Omental fat pad (tissue), 4 donors: Measurements from ENCODE around the gene NEU1. TPM values are rescaled to one million over a fixed set of nuclear protein-coding genes. Genes with fewer than 3 reads are reported as not detected.
A peak's percentile ranks its signal among the peaks of the same experiment; 100 is the strongest.

Experiments used
- ATAC-seq: fragments of 150-250 bp; one replicate; pipeline ENCODE4 v1.9.1; 2016; ENCODE audit warnings: mild to moderate bottlenecking, moderate library complexity; ENCODE audit not compliant: low FRiP score
- DNase-seq: peaks from one replicate; pipeline ENCODE4 v3.0.0-alpha.2; 2019; ENCODE audit warnings: low spot score
- total RNA-seq, 4 donors: library from RNA; depleted of rRNA; stranded (reverse); fragments of >200 nt; gene quantifications; one replicate each; pipeline ENCODE4 v1.1.0, GENCODE V29; 2016
- TF ChIP-seq, protein P1 (sequence below), 3 donors: fragments of 450-650 bp; IDR thresholded peaks; one replicate each; pipeline ENCODE4 v1.5.1; 2016 to 2017; ENCODE audit warnings: antibody characterized with exemption in 3 of 3, mild to moderate bottlenecking in 3 of 3, moderate library complexity in 2 of 3

The NEU1 gene
- total RNA-seq, 4 donors from 2014 or later = 44.1 to 63.8 (median 55.2) TPM

DNA sequence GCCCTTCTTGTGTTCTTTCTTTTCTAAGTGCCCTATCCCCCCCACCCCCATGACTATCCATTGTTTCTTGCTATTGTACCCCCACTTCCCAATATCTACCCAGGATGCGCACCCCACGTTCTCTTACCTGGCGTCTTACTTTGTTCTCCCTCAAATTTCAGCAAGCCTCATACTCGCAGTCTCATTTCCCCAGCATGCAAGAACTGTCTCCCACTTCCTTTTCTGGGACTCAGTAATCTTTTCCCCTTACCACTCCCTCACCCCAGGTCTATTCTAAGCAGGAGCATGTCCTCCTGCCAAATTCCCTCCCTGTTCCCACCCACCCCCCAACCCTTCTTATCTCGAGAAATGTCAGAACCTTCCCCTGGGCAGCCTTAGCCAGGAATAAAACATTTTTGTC is 36.6 kb upstream of the NEU1 start:
- DNase-seq = no peak
- no peak for ATAC-seq
- TF ChIP-seq, protein P1, sequence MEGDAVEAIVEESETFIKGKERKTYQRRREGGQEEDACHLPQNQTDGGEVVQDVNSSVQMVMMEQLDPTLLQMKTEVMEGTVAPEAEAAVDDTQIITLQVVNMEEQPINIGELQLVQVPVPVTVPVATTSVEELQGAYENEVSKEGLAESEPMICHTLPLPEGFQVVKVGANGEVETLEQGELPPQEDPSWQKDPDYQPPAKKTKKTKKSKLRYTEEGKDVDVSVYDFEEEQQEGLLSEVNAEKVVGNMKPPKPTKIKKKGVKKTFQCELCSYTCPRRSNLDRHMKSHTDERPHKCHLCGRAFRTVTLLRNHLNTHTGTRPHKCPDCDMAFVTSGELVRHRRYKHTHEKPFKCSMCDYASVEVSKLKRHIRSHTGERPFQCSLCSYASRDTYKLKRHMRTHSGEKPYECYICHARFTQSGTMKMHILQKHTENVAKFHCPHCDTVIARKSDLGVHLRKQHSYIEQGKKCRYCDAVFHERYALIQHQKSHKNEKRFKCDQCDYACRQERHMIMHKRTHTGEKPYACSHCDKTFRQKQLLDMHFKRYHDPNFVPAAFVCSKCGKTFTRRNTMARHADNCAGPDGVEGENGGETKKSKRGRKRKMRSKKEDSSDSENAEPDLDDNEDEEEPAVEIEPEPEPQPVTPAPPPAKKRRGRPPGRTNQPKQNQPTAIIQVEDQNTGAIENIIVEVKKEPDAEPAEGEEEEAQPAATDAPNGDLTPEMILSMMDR (IDR thresholded peaks at IDR 0.05) = no peak

GRCh38 chr6:31898383-31899011 is 35.9 kb upstream of the NEU1 start:
- no peak for DNase-seq
- ATAC-seq = no peak
- TF ChIP-seq, protein P1 (IDR thresholded peaks at IDR 0.05) = no peak

GRCh38 chr6:31897612-31898382 is 35.2 kb upstream of the NEU1 start, which contains the start of gene EHMT2:
EHMT2 (minus strand) TSS chr6:31897698; CDS start chr6:31897677, 21 bp downstream.
- DNase-seq = peak; percentile 51
- ATAC-seq = peak; percentile 31

GRCh38 chr6:31896856-31897611 is 34.4 kb upstream of the NEU1 start:
- ATAC-seq (no peak), DNase-seq (no peak)
- TF ChIP-seq, protein P1 (IDR thresholded peaks at IDR 0.05) = no peak

More at GRCh38 chr6:31897612-31898382, 35.2 kb upstream of the NEU1 start, which contains the start of gene EHMT2:
- TF ChIP-seq, protein P1 (IDR thresholded peaks at IDR 0.05) = no peak

- TF ChIP-seq, protein P1 (IDR thresholded peaks at IDR 0.05) = no peak
- DNase-seq = no peak
- ATAC-seq = no peak
Observed at GRCh38 chr6:31896493-31896855, 33.9 kb upstream of the NEU1 start.

DNA sequence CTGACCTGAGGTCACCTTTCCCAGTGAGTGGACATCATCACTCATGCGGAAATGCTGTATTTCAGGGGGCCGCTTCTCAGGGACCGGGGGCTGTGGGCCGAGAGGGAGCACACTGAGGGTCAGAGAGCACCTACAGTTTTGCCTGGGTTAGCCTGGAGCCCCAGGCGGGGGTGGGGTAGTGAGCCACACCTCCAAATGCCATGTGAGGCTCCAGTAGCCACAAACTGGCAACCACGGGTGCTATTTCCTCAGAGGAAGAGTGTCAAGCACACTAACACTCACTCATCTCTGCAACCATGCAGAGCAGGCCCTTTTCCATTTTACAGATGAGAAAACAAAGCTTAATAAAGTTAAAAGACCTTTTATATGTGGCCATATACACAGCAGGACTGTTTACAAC is 30.2 kb upstream of the NEU1 start:
- no peak for DNase-seq
- TF ChIP-seq, protein P1 (IDR thresholded peaks at IDR 0.05) = no peak
- ATAC-seq = no peak
